Fibroblast of pulmonary artery (primary cell): Measurements from ENCODE around the gene STXBP6.
"Not testable (repeated sequence)": the region's sequence is repeated elsewhere in the genome, so short reads cannot be mapped to it uniquely, and the experiment has no call there.

Experiments
- DNase-seq: peaks from one replicate; pipeline ENCODE4 v3.0.0-alpha.2; 2010; ENCODE audit warnings: low read depth
- H3K4me3 ChIP-seq: replicated peaks from 2 replicates; pipeline ENCODE4 v1.5.1; 2011; ENCODE audit warnings: low read depth, mild to moderate bottlenecking, control low read depth, low read length, moderate library complexity
- TF ChIP-seq, protein P1 (sequence below): IDR thresholded peaks from 2 replicates; pipeline ENCODE4 v1.5.1; 2011; ENCODE audit warnings: mild to moderate bottlenecking, control low read depth, low read length, inconsistent platforms; ENCODE audit errors: missing control alignments

STXBP6 gene

DNA sequence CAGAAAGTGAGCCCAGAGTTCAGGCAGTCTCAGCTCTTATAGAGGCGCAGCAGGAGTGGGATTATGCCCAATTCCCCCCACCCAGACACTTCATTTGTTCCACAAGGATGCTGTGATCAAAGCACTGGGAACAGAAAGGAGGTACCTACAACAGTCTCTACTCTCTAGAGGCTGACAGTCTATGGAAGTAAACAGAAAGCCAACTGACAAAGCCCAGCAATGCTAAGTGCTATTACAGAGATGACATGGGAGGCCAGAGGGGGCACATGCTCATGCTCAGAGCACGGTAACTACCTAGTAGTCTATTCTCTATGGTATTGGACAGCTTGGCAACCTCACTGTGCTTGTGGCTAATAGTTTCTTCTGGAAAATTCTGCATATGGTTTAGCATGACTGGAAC lies 85.9 kb downstream of the STXBP6 start:
- no peak overlapping the region for H3K4me3 ChIP-seq
- TF ChIP-seq, protein P1, sequence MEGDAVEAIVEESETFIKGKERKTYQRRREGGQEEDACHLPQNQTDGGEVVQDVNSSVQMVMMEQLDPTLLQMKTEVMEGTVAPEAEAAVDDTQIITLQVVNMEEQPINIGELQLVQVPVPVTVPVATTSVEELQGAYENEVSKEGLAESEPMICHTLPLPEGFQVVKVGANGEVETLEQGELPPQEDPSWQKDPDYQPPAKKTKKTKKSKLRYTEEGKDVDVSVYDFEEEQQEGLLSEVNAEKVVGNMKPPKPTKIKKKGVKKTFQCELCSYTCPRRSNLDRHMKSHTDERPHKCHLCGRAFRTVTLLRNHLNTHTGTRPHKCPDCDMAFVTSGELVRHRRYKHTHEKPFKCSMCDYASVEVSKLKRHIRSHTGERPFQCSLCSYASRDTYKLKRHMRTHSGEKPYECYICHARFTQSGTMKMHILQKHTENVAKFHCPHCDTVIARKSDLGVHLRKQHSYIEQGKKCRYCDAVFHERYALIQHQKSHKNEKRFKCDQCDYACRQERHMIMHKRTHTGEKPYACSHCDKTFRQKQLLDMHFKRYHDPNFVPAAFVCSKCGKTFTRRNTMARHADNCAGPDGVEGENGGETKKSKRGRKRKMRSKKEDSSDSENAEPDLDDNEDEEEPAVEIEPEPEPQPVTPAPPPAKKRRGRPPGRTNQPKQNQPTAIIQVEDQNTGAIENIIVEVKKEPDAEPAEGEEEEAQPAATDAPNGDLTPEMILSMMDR = no peak
- DNase-seq = no peak

DNA sequence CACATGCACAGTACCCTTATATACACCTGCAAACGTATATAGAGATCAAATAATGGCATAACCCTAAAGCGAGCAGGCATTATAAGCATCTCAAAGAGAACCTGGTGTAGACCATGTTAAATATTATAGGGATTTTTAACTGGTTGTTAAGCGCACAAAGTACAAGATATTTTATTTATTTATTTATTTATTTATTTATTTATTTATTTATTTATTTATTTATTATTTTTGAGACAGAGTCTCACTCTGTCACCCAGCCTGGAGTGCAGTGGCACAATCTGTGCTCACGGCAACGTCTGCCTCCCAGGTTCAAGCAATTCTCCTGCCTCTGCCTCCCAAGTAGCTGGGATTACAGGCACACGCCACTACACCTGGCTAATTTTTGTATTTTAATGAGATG lies 87.8 kb downstream of the STXBP6 start:
- not testable (repeated sequence) for H3K4me3 ChIP-seq, DNase-seq

- H3K4me3 ChIP-seq = no peak overlapping the region
- TF ChIP-seq, protein P1 = no peak
- no peak for DNase-seq
Measured at GRCh38 chr14:24960816-24961215, 89.1 kb downstream of the STXBP6 start.

DNA sequence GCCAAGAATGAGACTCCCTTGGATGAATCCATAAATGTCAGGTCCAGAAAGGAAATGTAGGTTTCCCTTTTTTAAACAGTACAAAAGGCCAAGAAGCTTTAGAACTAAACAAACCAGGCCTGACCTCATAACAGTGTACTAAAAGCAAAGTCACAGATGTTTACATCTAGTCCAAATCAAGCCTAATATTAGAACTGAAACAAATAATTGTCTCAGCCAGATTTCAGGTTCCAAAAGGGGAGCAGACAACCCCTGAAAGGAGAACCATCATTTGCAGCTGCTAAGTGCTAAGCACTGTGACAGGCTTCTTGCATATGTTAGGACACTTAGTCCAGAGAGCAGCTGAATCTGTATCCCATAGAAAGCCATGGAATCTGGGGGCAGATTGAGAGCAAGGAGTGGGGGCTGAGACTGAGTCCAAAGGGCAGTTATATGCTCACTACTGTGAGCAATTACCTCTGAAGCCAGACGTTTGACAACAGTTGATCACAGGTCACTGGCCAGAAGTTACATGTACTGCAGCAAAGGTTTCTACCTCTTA lies 90.1 kb downstream of the STXBP6 start:
- H3K4me3 ChIP-seq = no peak overlapping the region
- TF ChIP-seq, protein P1 = no peak
- DNase-seq = no peak

DNA sequence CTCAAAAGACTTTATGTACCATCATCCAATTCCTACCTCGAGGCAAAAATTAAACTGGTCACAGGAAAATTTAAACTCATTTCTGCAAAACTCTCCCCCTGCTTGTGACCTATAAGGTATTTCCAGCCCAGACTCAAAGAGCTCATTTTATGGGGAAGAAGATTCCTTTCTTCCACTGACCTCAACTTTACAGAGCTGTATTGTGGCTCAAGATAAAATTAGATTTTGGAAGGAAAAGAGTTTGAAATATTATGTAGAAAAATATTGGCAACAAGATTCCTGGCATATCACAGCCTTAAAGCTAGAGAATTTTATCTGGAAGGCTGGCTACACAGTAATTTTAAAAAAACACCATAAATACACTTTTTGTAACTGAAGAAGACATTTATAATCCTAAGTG lies 91.7 kb downstream of the STXBP6 start:
- no peak for DNase-seq
- TF ChIP-seq, protein P1 = no peak
- H3K4me3 ChIP-seq = no peak overlapping the region

- no peak for DNase-seq
- TF ChIP-seq, protein P1 = no peak
- no peak overlapping the region for H3K4me3 ChIP-seq
Measured at GRCh38 chr14:24957814-24958213, 92.1 kb downstream of the STXBP6 start.

- no peak overlapping the region for H3K4me3 ChIP-seq
- DNase-seq = no peak
- TF ChIP-seq, protein P1 = no peak
Measured at GRCh38 chr14:24956104-24956503, 93.8 kb downstream of the STXBP6 start.
